Transverse colon (tissue), 3 donors: ENCODE results near the gene FAM83C.

Experiments
- CTCF ChIP-seq, 5 experiments: fragments of 200-600 bp in 3 of 5; fragments of 450-650 bp in 2 of 5; sonication (generic) in 3 of 5; IDR thresholded peaks; 1 replicate in 2 of 5; 2 replicates in 3 of 5; pipeline ENCODE4 v1.5.1; 2016 to 2017; ENCODE audit warnings: antibody characterized with exemption in 5 of 5, inconsistent platforms in 3 of 5, mild to moderate bottlenecking in 2 of 5, moderate library complexity in 1 of 5
- POLR2A ChIP-seq: fragments of 450-650 bp; IDR thresholded peaks from one replicate; pipeline ENCODE4 v1.6.1; 2016; ENCODE audit warnings: antibody characterized with exemption, mild to moderate bottlenecking, moderate library complexity

- TF ChIP-seq CTCF (IDR thresholded peaks at IDR 0.05): no peak
- no peak for TF ChIP-seq POLR2A
Observed at GRCh38 chr20:35327074-35327976, 35.1 kb upstream of the FAM83C start.
